GM21390 (cell line): ENCODE results near the gene ARHGEF5.
"Not testable (repeated sequence)": the region's sequence is repeated elsewhere in the genome, so short reads cannot be mapped to it uniquely, and the experiment has no call there.

Experiments
- ATAC-seq: cut with Tn5 transposase; IDR thresholded peaks from one replicate; pipeline ENCODE4 v1.9.1; 2021; ENCODE audit not compliant: unreplicated experiment

ARHGEF5 gene

DNA sequence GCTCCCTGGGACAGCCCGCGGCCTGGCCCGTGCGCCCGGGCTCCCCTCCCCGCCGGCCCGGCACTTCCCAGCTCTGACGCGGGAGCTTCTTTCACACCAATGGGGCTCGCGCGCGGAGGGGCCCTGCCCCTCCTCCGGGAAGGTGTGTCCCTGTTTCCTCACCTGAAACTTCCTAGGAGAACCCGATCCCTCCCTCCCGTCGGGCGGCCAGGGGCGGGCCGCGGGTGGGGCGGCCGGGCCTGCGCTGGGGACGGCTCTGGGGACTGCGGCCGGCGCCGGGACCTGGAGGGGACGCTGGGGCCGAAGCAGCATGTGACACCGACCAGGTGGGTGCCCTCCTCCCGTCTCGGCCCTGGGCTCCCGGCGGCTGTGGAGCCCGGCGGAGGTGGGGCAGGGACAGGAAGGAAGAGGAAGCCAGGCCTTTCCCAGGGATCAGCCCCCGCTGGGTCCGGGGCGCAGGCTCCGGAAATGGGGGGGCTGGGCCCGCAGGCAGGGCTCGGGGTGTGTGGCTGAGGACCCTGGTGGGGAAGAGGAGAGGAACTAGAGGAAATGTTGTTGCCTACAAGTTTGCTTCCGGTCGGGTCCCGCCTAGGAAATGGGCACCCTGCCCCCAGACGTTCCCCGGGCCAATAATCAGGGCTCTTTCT lies at the start of gene ARHGEF5:
TSS of gene ARHGEF5 (plus strand) at position 227 of the 647 bp plus-strand sequence. CDS start 7,268 bp downstream, outside the sequence.
- peak; percentile 68 for ATAC-seq

DNA sequence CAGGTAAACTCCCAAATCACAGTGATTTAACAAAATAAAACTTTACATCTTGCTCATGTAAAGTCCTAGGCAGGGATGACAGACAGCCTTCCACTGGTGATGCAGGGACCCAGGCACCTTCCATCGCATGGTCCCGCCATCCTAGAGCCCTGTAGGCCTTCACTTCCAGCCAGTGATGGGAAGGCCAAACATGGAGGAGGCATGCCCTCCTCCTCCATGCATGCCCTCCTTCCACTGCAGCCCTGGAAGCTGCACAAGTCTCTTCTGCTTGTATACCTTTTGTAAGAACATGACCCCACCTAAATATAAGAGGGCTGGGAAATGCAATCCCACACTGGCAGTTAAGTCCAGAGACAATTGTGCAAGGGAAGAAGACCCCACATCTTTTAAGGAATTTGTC lies 45.5 kb upstream of the ARHGEF5 start:
- not testable (repeated sequence) for ATAC-seq

GRCh38 chr7:144311218-144311617 lies 44.0 kb upstream of the ARHGEF5 start:
- not testable (repeated sequence) for ATAC-seq

DNA sequence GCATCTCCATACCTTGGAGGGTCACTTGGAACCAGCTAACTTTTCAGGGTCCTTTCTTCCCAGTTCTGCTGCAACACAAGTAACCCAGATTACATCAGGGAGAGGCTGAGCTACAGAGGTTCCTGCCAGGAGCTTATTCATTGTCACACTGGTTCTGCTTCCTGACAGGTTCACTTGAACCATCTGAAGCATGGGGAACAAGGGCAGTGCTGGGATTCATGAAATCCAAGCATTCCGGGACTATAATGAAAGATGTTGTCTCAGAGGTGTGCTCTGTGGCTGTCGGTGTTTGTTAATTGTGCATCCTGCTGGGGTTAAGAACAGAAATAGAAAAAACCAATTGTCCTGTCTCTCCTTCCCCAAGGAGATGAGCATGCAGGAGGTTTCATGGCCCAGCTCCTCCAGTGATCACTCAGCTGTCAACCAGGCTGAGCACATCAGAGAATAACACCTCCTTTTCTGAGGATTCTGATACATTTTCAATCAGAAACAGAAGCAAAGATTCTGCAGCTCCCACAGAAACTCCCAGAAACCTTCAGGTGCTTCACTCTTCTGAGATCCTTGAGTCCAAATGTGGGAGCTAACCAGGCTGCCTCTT lies 43.2 kb upstream of the ARHGEF5 start, which contains the start of gene OR2A1:
TSS of gene OR2A1 (plus strand) at position 548 of the 598 bp plus-strand sequence. CDS start 5,706 bp downstream, outside the sequence.
- not testable (repeated sequence) for ATAC-seq

GRCh38 chr7:144317537-144317936 lies 37.7 kb upstream of the ARHGEF5 start:
- not testable (repeated sequence) for ATAC-seq

GRCh38 chr7:144319547-144319946 lies 35.7 kb upstream of the ARHGEF5 start:
- not testable (repeated sequence) for ATAC-seq

DNA sequence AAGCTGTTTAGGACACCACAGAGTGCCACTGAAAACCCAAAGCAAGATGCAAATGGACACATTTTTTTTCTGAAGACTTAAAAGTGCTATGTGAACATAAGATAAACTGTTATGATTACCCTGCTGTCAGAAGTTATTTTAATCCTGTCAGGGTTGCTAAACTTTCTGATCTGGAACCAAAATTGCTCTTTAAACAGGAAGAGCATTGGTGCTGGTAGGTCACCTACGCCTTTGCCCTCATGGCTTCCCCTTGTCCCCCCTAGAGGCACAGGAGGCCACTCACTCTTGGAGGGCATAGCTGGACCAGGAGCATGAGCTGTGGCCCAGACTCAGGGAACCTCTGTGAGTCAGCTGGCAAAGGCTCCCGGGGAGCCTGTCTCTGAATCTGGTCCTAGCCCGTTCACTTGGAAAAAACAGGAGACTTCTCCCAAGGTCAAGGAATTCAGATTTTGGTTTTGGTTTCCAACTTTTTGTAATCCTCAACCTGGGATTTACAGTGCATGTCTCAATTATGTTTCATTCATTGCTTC lies 33.5 kb upstream of the ARHGEF5 start:
- not testable (repeated sequence) for ATAC-seq

DNA sequence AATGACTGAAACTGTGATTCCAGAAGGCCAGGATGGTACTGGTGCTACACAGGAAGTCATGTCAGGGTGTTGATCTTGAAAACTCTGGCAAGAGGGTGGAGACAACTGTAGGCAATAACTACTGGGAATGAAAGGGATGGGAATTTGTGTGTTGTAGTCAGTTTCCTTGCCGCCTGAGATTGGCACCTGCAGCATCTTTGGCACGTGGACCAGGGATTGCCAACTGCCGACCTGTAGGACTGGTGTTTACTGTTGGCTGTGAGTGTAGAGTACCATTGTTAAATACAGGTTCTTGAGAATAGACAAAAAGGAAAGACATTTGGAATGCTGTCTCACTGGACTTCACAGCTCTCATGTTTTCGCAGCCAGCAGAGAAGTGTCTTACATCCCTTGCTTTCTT lies 31.8 kb upstream of the ARHGEF5 start:
- not testable (repeated sequence) for ATAC-seq

GRCh38 chr7:144325868-144326267 lies 29.3 kb upstream of the ARHGEF5 start:
- not testable (repeated sequence) for ATAC-seq

GRCh38 chr7:144330044-144330443 lies 25.2 kb upstream of the ARHGEF5 start:
- not testable (repeated sequence) for ATAC-seq

- peak; percentile 57 for ATAC-seq
These were observed 23.8 kb upstream of the ARHGEF5 start for GRCh38 chr7:144331221-144331995.

- not testable (repeated sequence) for ATAC-seq
These were observed 23.3 kb upstream of the ARHGEF5 start for GRCh38 chr7:144331996-144332288.

- peak; percentile 37 for ATAC-seq
These were observed 6.6 kb upstream of the ARHGEF5 start for GRCh38 chr7:144348625-144349024.

- ATAC-seq = not testable (repeated sequence)
These were observed 3.5 kb upstream of the ARHGEF5 start for GRCh38 chr7:144351667-144352066.

- not testable (repeated sequence) for ATAC-seq
These were observed 983 bp downstream of the ARHGEF5 start for GRCh38 chr7:144356185-144356584.

DNA sequence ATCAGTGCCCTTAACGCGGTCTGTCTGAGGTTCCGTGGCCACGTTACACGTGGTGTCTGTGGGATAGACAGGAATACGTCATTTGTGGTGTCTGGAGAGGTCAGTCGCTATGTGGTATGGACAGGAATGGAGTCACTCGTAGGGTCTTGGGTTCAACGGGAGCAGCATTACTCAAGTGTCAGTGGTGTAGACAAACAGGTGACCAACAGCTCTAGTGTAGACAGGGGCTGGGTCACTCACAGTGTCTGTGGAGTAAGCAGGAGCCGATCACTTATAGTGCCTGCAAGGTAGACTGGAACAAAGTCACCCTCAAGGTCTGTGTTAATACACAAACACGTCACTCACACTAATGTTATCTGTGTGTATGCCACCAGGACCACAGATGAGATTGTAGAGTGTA lies 1.7 kb downstream of the ARHGEF5 start:
- not testable (repeated sequence) for ATAC-seq

DNA sequence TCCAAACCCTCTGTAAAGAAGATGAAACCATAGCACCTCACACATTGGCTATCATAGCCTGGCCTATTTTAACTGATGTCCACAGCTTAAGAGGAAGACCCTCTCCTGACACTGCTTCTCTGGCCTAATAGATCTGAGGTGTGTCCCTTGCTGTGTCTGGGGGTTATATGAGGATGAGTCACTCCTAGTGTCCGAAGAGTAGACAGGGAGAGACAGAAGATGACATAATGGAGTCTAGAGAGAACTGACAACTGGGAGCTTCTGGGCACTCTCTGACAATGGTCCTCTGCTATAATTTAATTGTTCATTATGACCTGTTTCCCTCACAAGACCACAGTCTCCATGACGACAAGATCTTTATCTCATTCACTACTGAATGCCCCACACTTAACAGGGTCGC lies 6.9 kb downstream of the ARHGEF5 start:
- ATAC-seq = not testable (repeated sequence)

GRCh38 chr7:144365523-144365922 lies 10.3 kb downstream of the ARHGEF5 start:
- ATAC-seq = not testable (repeated sequence)

- not testable (repeated sequence) for ATAC-seq
These were observed 12.0 kb downstream of the ARHGEF5 start for GRCh38 chr7:144367250-144367649.

DNA sequence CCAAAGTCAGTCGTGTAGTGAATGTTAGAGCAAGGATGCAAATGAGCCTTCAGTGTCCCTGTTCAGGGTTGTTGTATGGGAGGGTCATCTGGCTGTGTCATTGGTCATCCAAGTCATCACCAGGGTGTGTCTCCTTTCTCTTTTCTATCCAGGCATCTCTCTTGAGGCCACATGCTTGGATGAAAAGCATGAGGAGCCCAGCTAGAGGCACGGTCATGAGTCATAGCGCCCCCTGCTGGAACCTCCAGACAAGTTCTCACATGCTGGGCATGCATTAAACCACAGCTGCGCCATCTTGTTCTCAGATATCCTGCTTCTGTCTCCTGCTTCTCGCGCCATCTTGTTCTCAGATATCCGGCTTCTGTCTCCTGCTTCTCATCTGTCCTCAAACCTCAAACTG lies 14.0 kb downstream of the ARHGEF5 start:
- not testable (repeated sequence) for ATAC-seq

GRCh38 chr7:144378651-144379050 lies 23.4 kb downstream of the ARHGEF5 start:
- no peak for ATAC-seq
